IMR-90 (cell line): ENCODE results near the gene ELMO1.

ENCODE experiments used
- BHLHE40 ChIP-seq: fragments of 150-350 bp; IDR thresholded peaks from 2 replicates; pipeline ENCODE4 v1.6.1; 2016; ENCODE audit warnings: mild to moderate bottlenecking, low read depth, low read length
- CEBPB ChIP-seq: IDR thresholded peaks from 2 replicates; pipeline ENCODE4 v1.6.1; 2012; ENCODE audit warnings: low read depth, low read length, improper control_type of control experiment
- CHD1 ChIP-seq: IDR thresholded peaks from 2 replicates; pipeline ENCODE4 v1.6.1; 2012; ENCODE audit warnings: low read depth, low read length, improper control_type of control experiment
- MXI1 ChIP-seq: IDR thresholded peaks from 2 replicates; pipeline ENCODE4 v1.6.1; 2012; ENCODE audit warnings: low read depth, mild to moderate bottlenecking, low read length, moderate library complexity, borderline replicate concordance
- POLR2A ChIP-seq: IDR thresholded peaks from 2 replicates; pipeline ENCODE4 v1.6.1; 2012; ENCODE audit warnings: mild to moderate bottlenecking, low read depth, low read length
- RAD21 ChIP-seq: IDR thresholded peaks from 2 replicates; pipeline ENCODE4 v1.6.1; 2012; ENCODE audit warnings: low read length, improper control_type of control experiment
- RCOR1 ChIP-seq: IDR thresholded peaks from 2 replicates; pipeline ENCODE4 v1.6.1; 2012; ENCODE audit warnings: mild to moderate bottlenecking, low read length, improper control_type of control experiment; ENCODE audit not compliant: insufficient replicate concordance
- SMC3 ChIP-seq: fragments of 150-350 bp; IDR thresholded peaks from 2 replicates; pipeline ENCODE4 v1.6.1; 2016; ENCODE audit warnings: low read depth, mild to moderate bottlenecking, antibody characterized with exemption, low read length, moderate library complexity
- TF ChIP-seq, protein P1 (sequence below): conservative IDR thresholded peaks from 2 replicates; pipeline ENCODE4 v1.5.1; 2012; ENCODE audit warnings: mild to moderate bottlenecking, low read depth, low read length, improper control_type of control experiment

DNA sequence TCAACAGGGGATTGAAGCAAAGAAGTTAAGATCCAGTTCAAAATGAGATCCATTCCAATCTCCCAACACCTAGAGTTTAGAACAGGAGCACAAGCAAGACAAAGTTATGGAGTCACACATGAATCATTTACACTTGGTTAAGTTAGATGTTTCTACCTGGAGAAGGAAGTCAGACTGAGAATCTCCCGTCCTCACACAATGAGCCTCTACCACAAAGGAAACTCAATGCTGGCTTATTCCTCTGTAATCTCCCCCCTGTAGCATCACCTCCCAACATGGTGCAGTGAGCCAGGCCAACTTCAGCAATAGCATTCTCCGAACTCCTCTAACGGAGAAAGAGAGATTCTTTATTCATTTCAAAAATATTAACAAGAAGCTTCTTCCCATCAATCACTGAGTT is 82.2 kb downstream of the ELMO1 start:
- TF ChIP-seq MXI1, result no peak
- TF ChIP-seq, protein P1, sequence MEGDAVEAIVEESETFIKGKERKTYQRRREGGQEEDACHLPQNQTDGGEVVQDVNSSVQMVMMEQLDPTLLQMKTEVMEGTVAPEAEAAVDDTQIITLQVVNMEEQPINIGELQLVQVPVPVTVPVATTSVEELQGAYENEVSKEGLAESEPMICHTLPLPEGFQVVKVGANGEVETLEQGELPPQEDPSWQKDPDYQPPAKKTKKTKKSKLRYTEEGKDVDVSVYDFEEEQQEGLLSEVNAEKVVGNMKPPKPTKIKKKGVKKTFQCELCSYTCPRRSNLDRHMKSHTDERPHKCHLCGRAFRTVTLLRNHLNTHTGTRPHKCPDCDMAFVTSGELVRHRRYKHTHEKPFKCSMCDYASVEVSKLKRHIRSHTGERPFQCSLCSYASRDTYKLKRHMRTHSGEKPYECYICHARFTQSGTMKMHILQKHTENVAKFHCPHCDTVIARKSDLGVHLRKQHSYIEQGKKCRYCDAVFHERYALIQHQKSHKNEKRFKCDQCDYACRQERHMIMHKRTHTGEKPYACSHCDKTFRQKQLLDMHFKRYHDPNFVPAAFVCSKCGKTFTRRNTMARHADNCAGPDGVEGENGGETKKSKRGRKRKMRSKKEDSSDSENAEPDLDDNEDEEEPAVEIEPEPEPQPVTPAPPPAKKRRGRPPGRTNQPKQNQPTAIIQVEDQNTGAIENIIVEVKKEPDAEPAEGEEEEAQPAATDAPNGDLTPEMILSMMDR, result no peak
- TF ChIP-seq CEBPB, result no peak
- TF ChIP-seq RAD21, result no peak
- TF ChIP-seq POLR2A, result no peak
- TF ChIP-seq SMC3, result no peak
- no peak for TF ChIP-seq CHD1
- TF ChIP-seq RCOR1, result no peak
- TF ChIP-seq BHLHE40, result no peak
